HG03196 (cell line): Measurements from ENCODE around the gene ITM2B.
"Not testable (repeated sequence)": the region's sequence is repeated elsewhere in the genome, so short reads cannot be mapped to it uniquely, and the experiment has no call there.

Experiments used
- ATAC-seq: cut with Tn5 transposase; IDR thresholded peaks from one replicate; pipeline ENCODE4 v1.9.1; 2021; ENCODE audit not compliant: unreplicated experiment

ITM2B gene

DNA sequence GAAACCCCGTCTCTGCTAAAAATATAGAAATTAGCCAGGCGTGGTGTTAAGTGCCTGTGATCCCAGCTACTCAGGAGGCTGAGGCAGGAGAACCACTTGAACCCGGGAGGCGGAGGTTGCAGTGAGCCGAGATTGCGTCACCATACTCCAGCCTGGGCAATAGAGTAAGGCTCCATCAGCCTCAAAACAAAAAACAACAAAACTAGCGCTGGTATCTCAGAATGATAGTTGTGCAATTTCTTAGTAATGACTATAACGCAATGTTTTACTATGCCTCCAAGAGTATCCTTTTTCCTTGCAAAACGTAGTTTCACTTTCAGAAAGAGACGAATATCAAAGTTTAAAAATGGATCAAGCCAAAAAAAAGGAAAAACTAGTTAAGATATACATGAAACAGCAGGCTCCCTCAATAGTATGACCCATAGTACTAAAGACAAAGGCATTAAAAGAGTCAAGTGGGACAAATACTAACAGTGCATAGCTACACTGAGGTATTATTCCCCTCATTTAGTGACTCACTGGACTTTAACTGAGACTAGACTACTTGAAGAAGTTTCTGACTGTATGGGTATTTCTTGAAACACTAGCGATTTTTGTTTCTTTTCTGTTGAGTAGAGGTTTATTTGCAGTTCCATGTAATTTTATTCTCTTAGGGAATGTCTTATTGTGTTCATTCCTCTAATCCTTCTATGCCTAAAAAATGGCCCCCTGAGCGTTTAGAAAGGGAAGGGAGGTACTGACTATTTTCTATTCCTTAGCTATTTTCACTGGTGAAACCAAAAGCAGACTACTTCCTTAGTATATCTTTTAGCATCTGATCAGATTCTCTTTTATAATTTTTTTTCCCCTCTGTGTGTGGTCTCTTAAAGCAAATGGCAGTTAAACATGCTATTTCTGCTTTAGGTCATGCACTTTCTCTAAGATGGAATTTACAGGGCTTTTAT, 10.4 kb upstream of the ITM2B start:
- ATAC-seq: no peak

DNA sequence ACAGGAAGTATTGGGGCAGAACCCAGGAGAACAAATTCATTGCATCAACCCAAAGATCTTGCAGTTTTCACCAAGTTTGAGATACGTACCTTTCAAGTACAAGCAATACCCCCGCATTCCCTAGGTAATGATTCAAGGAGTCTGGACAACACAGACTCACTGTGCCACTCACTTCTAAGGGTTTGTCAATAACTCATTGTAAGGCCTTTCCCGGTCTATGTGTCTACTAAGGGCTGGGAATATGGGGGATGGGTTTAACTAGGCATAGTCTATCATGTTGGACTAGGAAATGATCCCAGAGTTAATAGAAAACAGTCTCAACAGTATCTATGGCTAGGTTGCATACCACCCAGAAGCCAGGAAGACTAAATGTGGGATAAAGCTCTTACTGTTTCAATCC, 8.3 kb upstream of the ITM2B start:
- no peak for ATAC-seq

DNA sequence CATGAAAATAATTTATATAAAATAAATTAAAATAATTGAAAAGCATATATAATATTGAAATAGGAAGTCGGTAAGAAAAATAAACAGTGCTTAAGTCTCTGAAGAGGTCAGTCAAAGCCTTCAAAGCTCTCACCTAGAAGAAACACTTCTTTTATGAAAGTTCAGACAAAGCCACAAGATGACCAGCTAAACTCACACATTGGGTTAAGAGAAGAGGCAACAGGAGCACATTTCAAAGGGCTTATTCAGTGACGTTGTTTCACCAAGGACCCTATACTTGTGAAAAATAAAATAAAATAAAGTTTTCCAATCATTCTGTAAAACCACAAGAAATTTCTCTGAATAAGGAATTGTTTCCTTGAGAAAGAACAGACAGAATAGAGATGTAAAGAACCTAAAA, 2.5 kb upstream of the ITM2B start:
- ATAC-seq: no peak

GRCh38 chr13:48231080-48231479, 1.9 kb upstream of the ITM2B start:
- no peak for ATAC-seq

GRCh38 chr13:48231933-48232332, 1.1 kb upstream of the ITM2B start:
- ATAC-seq: no peak

- peak; percentile 19 for ATAC-seq
Observed at GRCh38 chr13:48232420-48233045, 473 bp upstream of the ITM2B start.

- ATAC-seq: no peak
Observed at GRCh38 chr13:48233889-48234488, 983 bp downstream of the ITM2B start.

GRCh38 chr13:48234566-48235340, 1.7 kb downstream of the ITM2B start:
- ATAC-seq: no peak

DNA sequence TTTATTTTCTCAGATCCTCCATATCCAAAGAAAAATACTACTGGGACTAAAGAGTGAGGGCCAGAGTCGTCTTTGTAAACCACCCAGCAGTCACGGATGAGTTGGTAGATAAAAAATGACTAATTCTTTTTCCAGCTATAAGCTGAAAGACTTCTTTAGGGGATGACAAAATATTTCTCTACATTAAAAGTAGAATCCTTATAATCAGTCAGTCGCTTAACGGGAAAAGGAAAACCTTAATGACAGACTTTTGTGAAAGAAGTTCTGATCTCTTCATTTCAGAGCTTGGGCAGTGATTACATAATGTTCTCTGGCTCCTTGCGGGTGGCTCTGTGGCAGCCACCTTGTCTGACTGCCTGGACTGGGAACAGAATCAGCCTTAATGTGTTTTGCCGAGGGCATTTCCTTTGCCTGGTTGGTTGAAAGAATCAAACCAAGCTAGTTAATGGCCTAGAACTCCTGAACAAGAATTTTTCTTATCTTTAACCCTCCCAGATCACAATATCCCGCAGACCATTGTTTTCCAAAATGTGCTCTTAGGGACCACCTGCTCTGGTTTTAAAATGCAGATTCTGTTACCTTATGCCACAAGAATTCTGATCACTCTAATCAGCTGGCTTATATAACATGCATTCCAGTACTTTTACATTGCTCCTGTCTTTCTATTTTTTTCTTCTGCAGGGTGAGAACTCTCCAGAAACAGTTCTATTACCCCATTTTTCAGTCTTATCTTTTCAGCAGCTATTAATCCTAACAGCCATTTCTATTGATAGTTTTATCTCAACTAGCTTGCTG, 2.5 kb downstream of the ITM2B start:
- ATAC-seq: no peak

GRCh38 chr13:48236528-48237353, 3.7 kb downstream of the ITM2B start:
- no peak for ATAC-seq

- ATAC-seq: not testable (repeated sequence)
Observed at GRCh38 chr13:48239369-48239768, 6.4 kb downstream of the ITM2B start.

DNA sequence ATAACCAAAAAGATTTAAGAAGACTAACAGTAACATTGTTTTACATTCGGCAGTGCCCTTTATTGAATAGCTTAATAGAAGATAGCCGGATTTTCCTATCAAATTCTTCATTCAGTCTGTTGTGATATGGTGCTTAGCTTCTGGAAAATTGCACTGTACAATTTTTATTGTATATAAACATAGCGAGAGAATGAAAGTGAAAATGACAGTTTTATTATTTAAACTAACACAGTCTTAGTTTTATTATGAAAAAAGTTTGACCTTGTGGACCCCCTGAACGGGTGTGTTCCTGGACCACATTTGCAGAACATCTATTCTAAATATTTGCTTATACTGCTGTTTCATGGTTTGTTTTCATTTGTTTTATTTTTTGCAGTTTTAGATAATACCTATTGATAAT, 8.6 kb downstream of the ITM2B start:
- no peak for ATAC-seq

- ATAC-seq: no peak
Observed at GRCh38 chr13:48242677-48243076, 9.7 kb downstream of the ITM2B start.

- ATAC-seq: no peak
Observed at GRCh38 chr13:48244159-48244558, 11.2 kb downstream of the ITM2B start.

DNA sequence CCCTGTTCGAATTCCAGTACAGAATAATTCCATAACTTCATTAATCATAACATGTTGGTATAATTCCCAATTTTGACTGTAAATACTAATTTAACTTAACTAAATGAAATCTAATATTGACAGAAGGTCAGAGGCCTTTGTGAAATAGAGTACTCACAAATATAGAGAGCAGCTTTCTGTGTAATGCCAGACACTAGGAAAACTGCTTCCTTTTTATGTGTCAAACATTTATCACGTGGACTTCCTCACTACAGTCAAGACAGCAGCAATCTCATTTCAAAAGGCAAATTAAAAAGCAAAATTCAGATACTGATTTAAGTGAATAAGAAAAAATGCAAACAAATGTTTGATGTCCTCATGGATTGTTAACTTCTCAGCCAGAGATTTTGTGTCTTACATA, 13.1 kb downstream of the ITM2B start:
- no peak for ATAC-seq

GRCh38 chr13:48249018-48249417, 16.0 kb downstream of the ITM2B start:
- no peak for ATAC-seq

GRCh38 chr13:48251611-48252081, 18.6 kb downstream of the ITM2B start:
- no peak for ATAC-seq

- no peak for ATAC-seq
Observed at GRCh38 chr13:48252176-48252575, 19.2 kb downstream of the ITM2B start.

DNA sequence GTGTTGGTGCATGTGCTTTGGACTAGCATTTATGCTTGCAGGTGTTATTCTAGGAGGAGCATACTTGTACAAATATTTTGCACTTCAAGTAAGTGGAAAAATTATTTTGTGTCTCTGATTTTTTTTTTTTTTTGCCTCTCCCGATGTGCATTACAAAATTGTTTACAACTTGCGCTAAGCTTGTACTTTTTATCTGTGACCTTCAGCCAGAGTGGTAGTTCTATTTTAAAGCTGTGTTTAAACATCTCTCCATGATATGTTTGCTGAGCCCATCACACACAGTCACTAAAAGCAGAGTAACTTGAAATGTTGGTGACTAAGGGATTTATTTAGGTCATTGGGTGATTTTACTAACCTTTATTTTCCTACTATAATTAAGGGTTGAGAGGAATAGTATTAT, 20.8 kb downstream of the ITM2B start:
- no peak for ATAC-seq
